H1 (cell line): ENCODE measurements around the gene DUS1L. TPM values are rescaled to one million over a fixed set of nuclear protein-coding genes. Genes with fewer than 3 reads are reported as not detected.

ENCODE experiments used
- CTCF ChIA-PET: fragments of 300-600 bp; sonication (Branson Sonifier 250); formaldehyde crosslinking; loops from one replicate; lab custom pipeline; 2021; ENCODE audit not compliant: partially characterized antibody; lab: Charles Lee
- POLR2A ChIA-PET: fragments of 300-600 bp; sonication (Branson Sonifier 250); formaldehyde crosslinking; loops from one replicate; lab custom pipeline; 2021; ENCODE audit warnings: inconsistent platforms; ENCODE audit not compliant: partially characterized antibody; lab: Charles Lee
- DNase-seq, 2 experiments: peaks; one replicate each; pipeline versions ENCODE4 v3.0.0 to v3.0.0-alpha.2; 2010 to 2022; ENCODE audit warnings: low spot score in 2 of 2, low read depth in 1 of 2, mixed read lengths in 1 of 2
- FAIRE-seq: peaks from 2 replicates; lab custom pipeline; 2011; peaks lifted over from hg19 to GRCh38; lab: Jason Lieb, UNC
- H2AFZ ChIP-seq: 2 replicates; pipeline ENCODE4 v1.8.1; 2012; ENCODE audit warnings: low read length, inconsistent platforms
- H2AK5ac ChIP-seq: 2 replicates; pipeline ENCODE4 v1.6.1; 2013; ENCODE audit warnings: low read depth, low read length
- H2BK120ac ChIP-seq: replicated peaks from 2 replicates; pipeline ENCODE3; 2013; ENCODE audit warnings: low read depth, low read length, inconsistent platforms
- H2BK12ac ChIP-seq: 2 replicates; pipeline ENCODE4 v1.6.1; 2013; ENCODE audit warnings: low read depth, low read length
- H2BK15ac ChIP-seq: 2 replicates; pipeline ENCODE4 v1.6.1; 2013; ENCODE audit warnings: low read length
- H2BK20ac ChIP-seq: 2 replicates; pipeline ENCODE4 v1.6.1; 2013; ENCODE audit warnings: low read length
- H2BK5ac ChIP-seq: 2 replicates; pipeline ENCODE4 v1.6.1; 2013; ENCODE audit warnings: low read depth, low read length
- H3K14ac ChIP-seq: 2 replicates; pipeline ENCODE4 v1.6.1; 2013; ENCODE audit warnings: inconsistent platforms; ENCODE audit not compliant: insufficient read length
- H3K18ac ChIP-seq: 2 replicates; pipeline ENCODE4 v1.6.1; 2013; ENCODE audit warnings: low read length; ENCODE audit errors: extremely low read depth
- H3K23ac ChIP-seq: 2 replicates; pipeline ENCODE4 v1.6.1; 2013; ENCODE audit warnings: inconsistent platforms; ENCODE audit not compliant: insufficient read length
- H3K23me2 ChIP-seq: 2 replicates; pipeline ENCODE4 v1.6.1; 2013; ENCODE audit warnings: low read depth, low read length
- H3K27ac ChIP-seq: 2 replicates; pipeline ENCODE4 v1.6.1; 2011; ENCODE audit warnings: low read depth, low read length, inconsistent platforms
- H3K27me3 ChIP-seq, 4 experiments: replicated peaks in 1 of 4; 1 replicate in 1 of 4; 2 replicates in 3 of 4; pipeline versions ENCODE4 v1.6.1 to v1.8.1; 2011 to 2013; ENCODE audit warnings: low read length in 3 of 4, mild to moderate bottlenecking in 3 of 4, inconsistent platforms in 2 of 4, mixed read lengths in 2 of 4, moderate library complexity in 1 of 4; ENCODE audit not compliant: control insufficient read depth in 3 of 4, insufficient read depth in 3 of 4; ENCODE audit errors: extremely low read depth in 1 of 4
- H3K36me3 ChIP-seq, 4 experiments: 2 replicates each; pipeline versions ENCODE4 v1.6.1 to v1.8.1; 2011 to 2013; ENCODE audit warnings: mild to moderate bottlenecking in 4 of 4, low read length in 3 of 4, moderate library complexity in 2 of 4, control low read depth in 1 of 4, inconsistent platforms in 1 of 4; ENCODE audit not compliant: insufficient read depth in 4 of 4, control insufficient read depth in 2 of 4
- H3K4ac ChIP-seq: replicated peaks from 2 replicates; pipeline ENCODE3; 2013; ENCODE audit warnings: low read length, low read depth, mixed read lengths, inconsistent platforms; ENCODE audit not compliant: insufficient read length
- H3K4me1 ChIP-seq, 4 experiments: replicated peaks in 1 of 4; 1 replicate in 1 of 4; 2 replicates in 3 of 4; pipeline versions ENCODE4 v1.6.1 to v1.8.1; 2011 to 2013; ENCODE audit warnings: low read length in 3 of 4, inconsistent platforms in 2 of 4, mixed read lengths in 1 of 4; ENCODE audit not compliant: insufficient read depth in 4 of 4, control insufficient read depth in 3 of 4
- H3K4me2 ChIP-seq, 2 experiments: 2 replicates each; pipeline versions ENCODE4 v1.6.1 to v1.8.1; 2011 to 2013; ENCODE audit warnings: low read depth in 2 of 2, low read length in 2 of 2, control low read depth in 1 of 2, inconsistent platforms in 1 of 2, mild to moderate bottlenecking in 1 of 2; ENCODE audit not compliant: insufficient read depth in 1 of 2
- H3K4me3 ChIP-seq, 4 experiments: fragments of 200-600, 300-600 bp in 1 of 4; sonication (generic), shearing (Covaris generic), sonication (Bioruptor Twin) in 1 of 4; 2 replicates each; pipeline versions ENCODE4 v1.5.1 to v1.8.1; 2011 to 2016; ENCODE audit warnings: low read length in 4 of 4, low read depth in 3 of 4, control low read depth in 2 of 4, inconsistent platforms in 2 of 4, mild to moderate bottlenecking in 2 of 4, mixed read lengths in 1 of 4, moderate library complexity in 1 of 4; ENCODE audit not compliant: insufficient read depth in 2 of 4; ENCODE audit errors: extremely low read depth in 1 of 4
- H3K56ac ChIP-seq: replicated peaks from 2 replicates; pipeline ENCODE3; 2013; ENCODE audit warnings: low read depth, mild to moderate bottlenecking, mixed read lengths, low read length, inconsistent platforms; ENCODE audit not compliant: insufficient read length
- H3K79me1 ChIP-seq: 2 replicates; pipeline ENCODE4 v1.6.1; 2013; ENCODE audit warnings: low read depth, low read length, control low read depth
- H3K79me2 ChIP-seq, 2 experiments: 2 replicates each; pipeline versions ENCODE4 v1.6.1 to v1.8.1; 2012 to 2013; ENCODE audit warnings: low read length in 2 of 2, mild to moderate bottlenecking in 2 of 2, inconsistent platforms in 1 of 2; ENCODE audit not compliant: insufficient read depth in 2 of 2, control insufficient read depth in 1 of 2
- H3K9ac ChIP-seq, 4 experiments: replicated peaks in 1 of 4; 1 replicate in 1 of 4; 2 replicates in 3 of 4; pipeline versions ENCODE4 v1.6.1 to v1.8.1; 2011 to 2013; ENCODE audit warnings: low read depth in 3 of 4, low read length in 3 of 4, control low read depth in 2 of 4, mild to moderate bottlenecking in 2 of 4, moderate library complexity in 2 of 4, inconsistent platforms in 1 of 4; ENCODE audit errors: extremely low read depth in 1 of 4
- H3K9me3 ChIP-seq, 2 experiments: 2 replicates each; pipeline versions ENCODE4 v1.6.1 to v1.8.1; 2012 to 2013; ENCODE audit warnings: mild to moderate bottlenecking in 2 of 2, moderate library complexity in 2 of 2, control low read depth in 1 of 2, inconsistent platforms in 1 of 2, low read depth in 1 of 2, low read length in 1 of 2, mixed read lengths in 1 of 2; ENCODE audit not compliant: insufficient read depth in 2 of 2
- H4K20me1 ChIP-seq, 2 experiments: replicated peaks in 1 of 2; 2 replicates each; pipeline versions ENCODE3 to v1.8.1; 2011 to 2013; ENCODE audit warnings: inconsistent platforms in 2 of 2, low read length in 2 of 2, mild to moderate bottlenecking in 1 of 2; ENCODE audit not compliant: insufficient read depth in 2 of 2, control insufficient read depth in 1 of 2
- H4K5ac ChIP-seq: 2 replicates; pipeline ENCODE4 v1.6.1; 2013; ENCODE audit warnings: low read length, low read depth, mixed read lengths, inconsistent platforms; ENCODE audit not compliant: insufficient read length
- H4K8ac ChIP-seq: 2 replicates; pipeline ENCODE4 v1.8.0; 2013; ENCODE audit warnings: mild to moderate bottlenecking, moderate library complexity, low read length, inconsistent platforms; ENCODE audit not compliant: insufficient read depth; ENCODE audit errors: extremely low read depth
- H4K91ac ChIP-seq: replicated peaks from 2 replicates; pipeline ENCODE3; 2013; ENCODE audit warnings: low read length, mixed read lengths, inconsistent platforms; ENCODE audit not compliant: insufficient read length
- CHD2 ChIP-seq: IDR thresholded peaks from 2 replicates; pipeline ENCODE4 v1.6.1; 2012; ENCODE audit warnings: low read length, improper control_type of control experiment
- KDM1A ChIP-seq: fragments of 200-600, 300-600 bp; sonication (generic); IDR thresholded peaks from 2 replicates; pipeline ENCODE4 v1.7.1; 2016; ENCODE audit warnings: mild to moderate bottlenecking, low read length, borderline replicate concordance
- SIN3A ChIP-seq, 2 experiments: IDR thresholded peaks in 1 of 2; conservative IDR thresholded peaks in 1 of 2; 2 replicates each; pipeline ENCODE4 v1.6.1; 2011 to 2012; ENCODE audit warnings: low read length in 2 of 2, improper control_type of control experiment in 1 of 2, low read depth in 1 of 2, mild to moderate bottlenecking in 1 of 2
- TEAD4 ChIP-seq: IDR thresholded peaks from 2 replicates; pipeline ENCODE4 v1.6.1; 2012; ENCODE audit warnings: low read depth, low read length, inconsistent platforms, mixed read lengths
- WGBS, 2 experiments: shearing (Covaris generic) in 1 of 2; methylation state at CpG; one replicate each; pipeline versions ENCODE4 v1.1.6 to v1.1.7; 2013 to 2015; ENCODE audit warnings: low lambda C conversion rate in 2 of 2, mixed read lengths in 2 of 2, inconsistent platforms in 1 of 2, low coverage in 1 of 2, missing lambda C conversion rate in 1 of 2; ENCODE audit not compliant: insufficient replicate concordance in 2 of 2, insufficient coverage in 1 of 2, insufficient read length in 1 of 2; ENCODE audit errors: extremely low coverage in 1 of 2, missing lambda C conversion rate in 1 of 2; 5-methylcytosine and 5-hydroxymethylcytosine counted together
- polyA plus RNA-seq, 7 experiments: library from polyadenylated mRNA; depleted of rRNA in 3 of 7; stranded (reverse) in 5 of 7; unstranded in 2 of 7; fragments of >200 nt in 5 of 7; fragments of 200-250 nt in 2 of 7; gene quantifications; 1 replicate in 5 of 7; 2 replicates in 1 of 7; 4 replicates in 1 of 7; pipeline versions ENCODE4 v1.2.1 to v1.2.3, GENCODE V29; 2011 to 2013; ENCODE audit warnings: missing spikeins in 2 of 7, mixed read lengths in 2 of 7
- total RNA-seq: library from RNA; stranded (reverse); fragmentation: NEBNext Ultra II Directional; extraction: Animal tissue kit (Norgen Biotek cat#: 25700); gene quantifications from 2 replicates; pipeline ENCODE4 v1.2.1, GENCODE V29; 2021

Gene DUS1L
- total and polyA plus RNA-seq, 2 of the 8 experiments (the other 6 are each of a cell fraction or from before 2014, with no cell fraction given) = 34.5 to 69.1 TPM

GRCh38 chr17:82012640-82013295 lies 52.8 kb downstream of the DUS1L start:
- H3K23me2 ChIP-seq = no peaks in the 10 kb centered on the region
- no peak overlapping the region for H3K14ac ChIP-seq
- no peak overlapping the region for H2AFZ ChIP-seq
- no peak overlapping the region for H2BK12ac ChIP-seq
- no peak overlapping the region for H3K9ac ChIP-seq
- FAIRE-seq (no peak), DNase-seq (no peak)
- H3K23ac ChIP-seq = no peak overlapping the region
- no peaks in the 10 kb centered on the region for H3K27me3 ChIP-seq
- no peak overlapping the region for H3K27ac ChIP-seq
- no peak overlapping the region for H4K91ac ChIP-seq
- no peak overlapping the region for H4K5ac ChIP-seq
- no peaks in the 10 kb centered on the region; the same call in 1 of the 2 replicates for H3K79me1 ChIP-seq
- CTCF ChIA-PET = interaction anchor here (0.9 to 1.8 kb wide), 5 partner anchors 8 to 53 kb away, joined by 3 to 7 read pairs (median 5); no protein-coding TSS in a partner anchor
- no peak overlapping the region for H2BK5ac ChIP-seq
- H4K20me1 ChIP-seq = peaks cover 3 to 7% of the 10 kb centered on the region in 2 experiments
- TF ChIP-seq KDM1A (no peak), CHD2 (no peak), TEAD4 (no peak), SIN3A (conservative IDR thresholded peaks at IDR 0.05 in 1 of 2, IDR thresholded peaks at IDR 0.05 in 1 of 2; ENCODE audit: low read depth in 1 of 2, low read length in 2 of 2) (no peak)
- TF ChIP-seq, all 59 proteins: peak for 0
- Histone ChIP-seq H3K79me2 (no peaks in the 10 kb centered on the region), H3K36me3 (no peaks in the 10 kb centered on the region; a peak in 2 of 8 replicates), H3K4me1 (peaks cover 0 to 1% (median 0%) of the 10 kb centered on the region in 4 experiments; a peak in 1 of 7 replicates), H3K56ac (no peak overlapping the region), H3K18ac (no peak overlapping the region), H2BK15ac (no peak overlapping the region), H2BK120ac (no peak overlapping the region), H3K4me2 (no peak overlapping the region), H2AK5ac (no peak overlapping the region), H3K9me3 (no peaks in the 10 kb centered on the region), H3K4ac (no peak overlapping the region), H3K4me3 (no peak overlapping the region), H4K8ac (no peak overlapping the region), H2BK20ac (no peak overlapping the region)
- 94% methylated on average over 12 of the region's 19 CpGs; no CpG with 5 or more reads in 1 of the 2 experiments for WGBS, 2 experiments
- POLR2A ChIA-PET = interaction anchor here (0.8 to 1.7 kb wide), 5 partner anchors 8 to 308 kb away, joined by 3 to 4 read pairs (median 3); partner anchors contain the start of gene CENPX
